ENCODE data around the gene ADAMTSL1. TPM values are rescaled to one million over a fixed set of nuclear protein-coding genes. Genes with fewer than 3 reads are reported as not detected.

The ADAMTSL1 gene
- total and polyA plus RNA-seq, 8 donors = 1.1 to 98.8 (median 8.4) TPM

DNA sequence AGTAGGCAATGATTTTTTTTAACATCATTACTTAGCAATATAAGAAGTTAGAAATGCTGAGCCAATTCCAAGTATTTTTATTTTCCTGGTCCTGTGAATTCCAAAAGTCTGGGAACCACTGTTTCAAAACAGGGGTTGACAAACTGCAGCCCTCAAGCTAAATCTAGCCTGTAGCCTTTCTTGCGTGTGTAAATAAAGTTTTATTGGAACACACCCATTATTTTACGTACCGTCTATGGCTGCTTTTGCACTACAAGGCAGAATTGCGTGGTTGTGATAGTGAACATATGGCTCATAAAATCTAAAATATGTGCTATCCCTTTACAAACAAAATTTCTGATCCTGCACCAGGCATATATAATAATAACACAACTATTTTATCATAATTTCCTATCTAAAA lies 280.0 kb downstream of the ADAMTSL1 start:
- WGBS, 5 donors = 94 to 98% (median 96%) methylated on average over 4 of the region's 4 CpGs
- DNase-seq = no peak
- Histone ChIP-seq H3K9me3 (no peaks in the 10 kb centered on the region), H3K36me3 (no peaks in the 10 kb centered on the region), H3K27me3 (no peaks in the 10 kb centered on the region), H3K4me1 (peaks cover 0 to 7% (median 3%) of the 10 kb centered on the region in 4 donors), H3K4me3 (no peak overlapping the region), H3K27ac (no peak overlapping the region)
- intact Hi-C loops (cut with DNase I; ENCODE audit: low total_unique reads) = no loop called here
- TF ChIP-seq POLR2AphosphoS5 (IDR thresholded peaks at IDR 0.05) (no peak), EP300 (IDR thresholded peaks at IDR 0.05) (no peak)

DNA sequence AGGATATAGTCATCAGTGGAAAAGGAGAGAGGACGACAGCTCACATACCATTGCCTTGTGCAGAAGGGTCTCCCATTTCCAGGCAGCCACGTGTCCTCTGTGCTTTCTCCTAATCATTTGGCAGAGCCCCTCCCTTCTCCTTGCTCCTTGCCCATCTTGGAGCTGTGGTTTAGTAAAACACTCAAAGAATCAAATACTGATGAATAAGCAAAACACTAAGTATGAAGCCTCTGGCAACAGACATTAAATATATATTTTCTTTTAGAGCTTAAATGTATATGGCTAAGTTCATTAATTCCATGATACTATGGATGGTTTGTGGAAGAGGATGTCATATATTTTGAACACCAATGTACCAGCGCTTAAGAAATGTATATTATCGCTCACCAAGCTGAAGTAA lies 280.6 kb downstream of the ADAMTSL1 start:
- Histone ChIP-seq H3K27ac (no peak overlapping the region), H3K4me1 (peaks cover 0 to 7% (median 3%) of the 10 kb centered on the region in 4 donors), H3K4me3 (no peak overlapping the region), H3K36me3 (no peaks in the 10 kb centered on the region), H3K9me3 (no peaks in the 10 kb centered on the region), H3K27me3 (no peaks in the 10 kb centered on the region)
- no peak for DNase-seq
- no peak for TF ChIP-seq EP300 (IDR thresholded peaks at IDR 0.05)
- no peak for TF ChIP-seq POLR2AphosphoS5 (IDR thresholded peaks at IDR 0.05)
- no peak for TF ChIP-seq CTCF (IDR thresholded peaks at IDR 0.05)
- no peak for TF ChIP-seq POLR2A (IDR thresholded peaks at IDR 0.05)
- WGBS, 5 donors = 86 to 95% (median 93%) methylated on average over 4 of the region's 4 CpGs
- intact Hi-C loops (cut with DNase I; ENCODE audit: low total_unique reads) = no loop called here

DNA sequence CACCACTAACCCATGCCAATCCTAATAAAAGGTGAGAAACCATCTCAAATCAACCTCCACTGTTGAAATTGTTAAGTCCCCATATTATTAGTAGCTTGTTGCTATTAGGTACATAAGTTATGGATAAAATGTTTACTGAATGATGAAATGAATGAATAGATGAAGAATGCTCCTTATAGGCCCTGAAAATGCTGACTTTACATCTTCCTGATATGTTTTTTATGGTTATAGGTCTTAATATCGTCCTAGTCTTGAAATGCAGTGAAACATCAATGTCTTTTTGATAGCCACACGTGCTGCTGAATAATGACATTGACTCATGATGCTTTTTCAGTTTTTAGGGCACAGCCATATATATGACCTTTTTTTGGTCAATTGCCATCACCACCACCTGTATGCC lies 281.3 kb downstream of the ADAMTSL1 start:
- no peaks in the 10 kb centered on the region for H3K36me3 ChIP-seq
- intact Hi-C loops (cut with DNase I; ENCODE audit: low total_unique reads) = no loop called here
- H3K27me3 ChIP-seq = no peaks in the 10 kb centered on the region
- H3K27ac ChIP-seq = no peak overlapping the region
- no peak for TF ChIP-seq CTCF (IDR thresholded peaks at IDR 0.05)
- no peak for TF ChIP-seq POLR2AphosphoS5 (IDR thresholded peaks at IDR 0.05)
- no peak for TF ChIP-seq EP300 (IDR thresholded peaks at IDR 0.05)
- no peak for TF ChIP-seq POLR2A (IDR thresholded peaks at IDR 0.05)
- peaks cover 0 to 7% (median 3%) of the 10 kb centered on the region in 4 donors for H3K4me1 ChIP-seq
- H3K4me3 ChIP-seq = no peak overlapping the region
- no peak for DNase-seq
- H3K9me3 ChIP-seq = no peaks in the 10 kb centered on the region
- WGBS, 5 donors = 87 to 93% (median 89%) methylated on average over 2 of the region's 2 CpGs

DNA sequence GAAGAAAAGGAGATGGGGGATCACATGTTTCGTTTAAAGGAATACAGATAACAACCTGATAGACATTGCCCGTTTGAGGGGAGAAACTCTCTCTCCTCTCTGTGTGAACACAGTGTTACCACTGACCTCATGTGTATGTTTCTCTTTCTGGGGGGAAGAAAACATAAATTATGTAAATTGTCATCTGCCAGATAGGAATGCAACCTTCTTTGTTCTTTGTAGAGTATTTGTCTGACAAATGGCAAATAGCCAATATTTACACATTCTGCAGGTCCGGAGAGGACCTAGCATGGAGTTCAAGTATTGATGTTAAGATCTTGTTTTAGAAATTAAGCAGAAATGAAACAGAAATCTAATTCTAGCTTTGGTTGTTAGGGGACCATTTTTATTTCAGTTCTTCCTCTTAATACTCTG lies 282.8 kb downstream of the ADAMTSL1 start:
- H3K4me3 ChIP-seq = no peak overlapping the region
- 25 to 41% (median 34%) methylated on average over 3 of the region's 3 CpGs for WGBS, 5 donors
- H3K36me3 ChIP-seq = no peaks in the 10 kb centered on the region
- no peaks in the 10 kb centered on the region for H3K9me3 ChIP-seq
- intact Hi-C loops (cut with DNase I; ENCODE audit: low total_unique reads) = no loop called here
- H3K27me3 ChIP-seq = no peaks in the 10 kb centered on the region
- no peak for DNase-seq
- peaks cover 0 to 7% (median 3%) of the 10 kb centered on the region in 4 donors for H3K4me1 ChIP-seq
- TF ChIP-seq POLR2AphosphoS5 (IDR thresholded peaks at IDR 0.05) = no peak
- no peak for TF ChIP-seq POLR2A (IDR thresholded peaks at IDR 0.05)
- no peak for TF ChIP-seq CTCF (IDR thresholded peaks at IDR 0.05)
- no peak for TF ChIP-seq EP300 (IDR thresholded peaks at IDR 0.05)
- H3K27ac ChIP-seq = peak overlapping the region in 2 of 5 donors; percentile 9 to 17

DNA sequence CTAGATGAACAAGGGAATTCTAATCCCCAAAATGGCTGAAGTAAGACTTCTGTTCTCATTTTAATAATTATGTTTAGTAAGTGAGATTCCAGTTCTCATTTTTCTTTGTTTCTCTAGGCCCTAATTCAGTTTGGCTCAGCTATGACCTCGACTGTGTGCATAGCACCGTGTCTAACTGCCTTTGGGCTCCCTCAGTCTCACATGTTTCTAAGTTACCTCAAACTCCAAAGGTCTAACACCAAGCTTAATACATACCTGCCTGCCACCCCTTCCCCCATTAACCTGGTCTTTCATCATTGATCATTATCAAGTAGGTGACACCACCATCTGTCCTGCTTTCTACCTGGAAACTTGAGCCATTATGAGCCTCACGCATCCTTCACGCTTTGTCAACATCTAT lies 285.9 kb downstream of the ADAMTSL1 start:
- peak in 1 of 2 donors; percentile 49 for DNase-seq
- intact Hi-C loops (cut with DNase I; ENCODE audit: low total_unique reads) = no loop called here
- peak overlapping the region in 1 of 5 donors; percentile 13 for H3K27ac ChIP-seq
- TF ChIP-seq CTCF (IDR thresholded peaks at IDR 0.05) (no peak), POLR2A (IDR thresholded peaks at IDR 0.05) (no peak), EP300 (IDR thresholded peaks at IDR 0.05) (no peak), POLR2AphosphoS5 (IDR thresholded peaks at IDR 0.05) (no peak)
- H3K4me1 ChIP-seq = peaks cover 0 to 7% (median 3%) of the 10 kb centered on the region in 4 donors
- H3K27me3 ChIP-seq = no peaks in the 10 kb centered on the region
- H3K36me3 ChIP-seq = no peaks in the 10 kb centered on the region
- 69 to 81% (median 73%) methylated on average over 4 of the region's 4 CpGs for WGBS, 5 donors
- H3K4me3 ChIP-seq = no peak overlapping the region
- no peaks in the 10 kb centered on the region for H3K9me3 ChIP-seq

All from stomach (tissue), 9 donors.